Measurements from ENCODE around the gene TMEM94.

The TMEM94 gene

GRCh38 chr17:75498039-75498725 is 41.7 kb downstream of the TMEM94 start:
- no peak for DNase-seq (ENCODE audit: low spot score)

DNA sequence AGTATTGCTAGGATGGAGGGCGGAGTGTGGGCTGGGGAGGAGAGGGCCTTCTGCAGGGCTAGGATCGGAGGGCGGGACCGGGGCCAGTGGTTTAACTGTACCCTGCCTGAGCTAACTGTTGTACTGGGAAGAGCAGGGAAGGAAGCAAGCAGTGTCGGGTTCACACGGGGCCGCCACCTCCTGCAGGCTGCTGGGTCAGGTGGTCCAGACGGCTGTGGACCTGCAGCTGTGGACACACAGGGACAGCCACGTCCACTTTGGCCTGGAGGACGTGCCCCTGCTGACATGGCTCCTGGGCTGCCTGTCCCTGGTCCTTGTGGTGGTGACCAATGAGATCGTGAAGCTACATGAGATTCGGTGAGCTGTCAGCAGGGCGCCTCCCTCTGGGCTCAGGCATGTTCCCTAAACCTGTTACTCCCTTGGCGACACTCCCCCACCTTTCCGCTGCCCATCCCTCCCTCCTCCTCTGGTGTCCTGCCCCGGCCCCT is 42.3 kb downstream of the TMEM94 start:
- no peak for DNase-seq (ENCODE audit: low spot score)

DNA sequence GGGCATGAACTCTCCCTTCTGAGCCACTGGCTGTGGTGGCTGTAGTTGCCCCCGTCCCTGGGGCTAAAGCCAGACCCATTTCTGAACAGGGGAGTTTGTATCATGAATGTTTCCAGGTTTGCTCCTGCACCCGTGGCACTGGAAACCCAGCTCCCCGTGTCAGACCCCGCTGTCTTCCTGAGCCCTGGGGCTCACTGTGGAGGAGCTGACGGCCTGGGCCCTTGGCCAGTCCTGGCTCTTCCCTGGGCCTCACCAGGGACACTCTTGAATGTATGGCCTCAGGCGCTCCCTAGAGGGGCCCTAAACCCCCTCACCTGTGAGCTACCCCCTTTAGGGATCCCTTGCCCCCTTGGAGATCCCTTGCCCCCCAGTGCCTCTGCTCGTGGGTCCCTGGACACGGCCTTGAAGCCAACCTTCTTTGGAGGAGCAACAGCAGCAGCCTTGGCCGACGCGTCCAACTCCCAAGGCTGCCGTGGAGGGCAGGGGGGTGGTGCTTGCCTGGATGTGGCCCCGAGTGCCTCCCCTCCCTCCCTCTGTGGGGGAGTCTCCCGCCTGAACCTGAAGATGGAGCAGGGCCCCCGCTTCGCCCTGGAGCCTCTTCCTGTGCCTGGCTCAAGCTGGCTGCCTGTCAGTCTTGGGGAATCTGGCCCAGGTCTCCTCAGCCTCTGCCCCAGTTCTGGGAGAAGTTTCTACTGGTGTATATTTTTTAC is 43.0 kb downstream of the TMEM94 start:
- DNase-seq (ENCODE audit: low spot score), result no peak

- DNase-seq (ENCODE audit: low spot score), result no peak
Observed at GRCh38 chr17:75500419-75501216, 44.2 kb downstream of the TMEM94 start.

- DNase-seq (ENCODE audit: low spot score), result no peak
Observed at GRCh38 chr17:75501378-75502071, 45.1 kb downstream of the TMEM94 start.

- DNase-seq (ENCODE audit: low spot score), result no peak
Observed at GRCh38 chr17:75502072-75502720, 45.8 kb downstream of the TMEM94 start.

DNA sequence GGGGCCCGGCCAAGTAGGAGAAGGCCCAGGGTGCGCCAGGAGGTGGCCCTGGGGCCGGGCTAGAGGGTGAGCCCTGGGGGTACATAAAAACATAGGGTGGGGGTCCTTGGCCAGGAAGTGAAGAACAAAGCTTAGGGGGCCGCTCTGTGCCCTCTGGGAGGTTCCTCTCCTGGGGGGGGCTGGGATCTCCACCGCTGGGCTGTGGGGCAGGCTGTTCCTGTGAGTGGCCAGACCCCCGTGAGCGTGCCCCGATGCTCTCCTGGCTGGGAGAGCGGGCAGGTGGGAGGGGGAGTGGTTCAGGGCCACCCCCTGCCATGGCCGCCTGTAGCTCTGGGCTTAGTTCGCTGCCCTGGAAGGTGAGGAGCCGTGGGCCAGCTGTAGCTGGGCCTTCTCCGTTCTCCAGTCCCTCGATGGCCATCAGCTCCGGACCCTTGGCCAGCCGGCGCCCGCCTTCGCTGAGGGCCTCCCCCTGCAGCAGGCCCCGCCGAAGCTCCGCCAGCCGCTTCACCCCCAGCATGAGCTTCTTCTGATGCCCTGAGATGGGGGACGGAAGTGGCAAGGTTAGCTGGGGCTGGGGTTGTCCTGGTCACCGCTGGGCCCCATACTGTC is 46.4 kb downstream of the TMEM94 start:
- no peak for DNase-seq (ENCODE audit: low spot score)

GRCh38 chr17:75503337-75503950 is 47.0 kb downstream of the TMEM94 start:
- DNase-seq (ENCODE audit: low spot score), result no peak

DNA sequence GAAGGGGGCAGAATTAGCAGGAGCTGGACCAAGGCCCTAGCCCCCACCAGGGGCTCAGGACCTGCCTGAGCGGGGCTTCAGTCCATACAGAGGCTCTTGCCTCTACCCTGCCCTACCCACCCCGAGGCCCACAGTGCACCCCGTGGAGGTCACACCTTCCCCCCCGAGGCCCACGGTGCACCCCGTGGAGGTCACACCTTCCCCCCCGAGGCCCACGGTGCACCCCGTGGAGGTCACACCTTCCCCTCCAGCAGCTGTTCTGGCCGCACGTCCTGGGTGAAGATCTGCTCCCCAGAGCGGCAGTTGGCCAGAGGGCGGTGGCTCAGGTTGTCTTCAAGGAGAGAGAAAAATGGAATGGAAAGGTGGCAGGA is 47.5 kb downstream of the TMEM94 start:
- DNase-seq (ENCODE audit: low spot score), result peak; percentile 3

GRCh38 chr17:75504347-75505151 is 48.1 kb downstream of the TMEM94 start:
- DNase-seq (ENCODE audit: low spot score), result peak; percentile 44

GRCh38 chr17:75505152-75505409 is 48.6 kb downstream of the TMEM94 start:
- DNase-seq (ENCODE audit: low spot score), result no peak

- no peak for DNase-seq (ENCODE audit: low spot score)
Observed at GRCh38 chr17:75505640-75506039, 49.2 kb downstream of the TMEM94 start.

DNA sequence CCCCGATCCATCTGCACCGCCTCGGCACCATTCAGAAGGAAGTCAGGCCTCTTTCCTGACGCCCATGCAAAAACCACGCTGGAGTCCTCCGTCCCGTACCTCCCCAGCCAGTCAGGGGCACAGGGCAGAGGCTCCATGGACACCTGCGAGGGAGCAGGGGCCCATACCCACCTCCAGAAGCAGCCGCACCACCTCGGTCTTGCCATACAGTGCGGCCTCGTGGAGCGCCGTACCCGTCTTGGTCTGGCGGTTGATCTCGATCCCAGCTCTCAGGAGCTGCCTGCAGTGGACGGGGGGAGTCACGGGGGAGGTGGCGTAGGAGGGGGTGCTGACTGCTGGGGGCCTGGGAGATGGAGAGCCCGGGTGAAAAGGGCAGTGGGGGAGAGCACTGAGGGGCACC is 49.7 kb downstream of the TMEM94 start:
- no peak for DNase-seq (ENCODE audit: low spot score)

DNA sequence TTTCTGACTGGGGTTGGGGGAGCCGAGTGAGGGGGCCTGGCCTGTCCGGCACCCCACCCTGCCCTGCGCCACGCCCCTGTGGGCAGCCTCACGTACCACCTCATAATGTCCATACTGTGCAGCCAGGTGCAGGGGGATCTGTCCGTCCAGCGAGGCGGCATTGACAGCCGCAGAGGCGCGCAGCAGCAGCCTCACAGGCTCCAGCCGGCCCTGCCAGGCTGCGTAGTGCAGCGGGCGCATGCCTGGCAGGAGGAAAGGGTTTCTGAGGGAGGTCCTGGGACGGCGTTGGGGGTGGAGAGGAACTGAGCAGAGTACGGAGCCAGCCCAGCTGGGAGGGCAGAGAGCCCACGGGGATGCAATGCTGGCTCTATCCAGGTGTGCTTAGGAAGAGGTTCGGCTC is 50.5 kb downstream of the TMEM94 start:
- no peak for DNase-seq (ENCODE audit: low spot score)

DNA sequence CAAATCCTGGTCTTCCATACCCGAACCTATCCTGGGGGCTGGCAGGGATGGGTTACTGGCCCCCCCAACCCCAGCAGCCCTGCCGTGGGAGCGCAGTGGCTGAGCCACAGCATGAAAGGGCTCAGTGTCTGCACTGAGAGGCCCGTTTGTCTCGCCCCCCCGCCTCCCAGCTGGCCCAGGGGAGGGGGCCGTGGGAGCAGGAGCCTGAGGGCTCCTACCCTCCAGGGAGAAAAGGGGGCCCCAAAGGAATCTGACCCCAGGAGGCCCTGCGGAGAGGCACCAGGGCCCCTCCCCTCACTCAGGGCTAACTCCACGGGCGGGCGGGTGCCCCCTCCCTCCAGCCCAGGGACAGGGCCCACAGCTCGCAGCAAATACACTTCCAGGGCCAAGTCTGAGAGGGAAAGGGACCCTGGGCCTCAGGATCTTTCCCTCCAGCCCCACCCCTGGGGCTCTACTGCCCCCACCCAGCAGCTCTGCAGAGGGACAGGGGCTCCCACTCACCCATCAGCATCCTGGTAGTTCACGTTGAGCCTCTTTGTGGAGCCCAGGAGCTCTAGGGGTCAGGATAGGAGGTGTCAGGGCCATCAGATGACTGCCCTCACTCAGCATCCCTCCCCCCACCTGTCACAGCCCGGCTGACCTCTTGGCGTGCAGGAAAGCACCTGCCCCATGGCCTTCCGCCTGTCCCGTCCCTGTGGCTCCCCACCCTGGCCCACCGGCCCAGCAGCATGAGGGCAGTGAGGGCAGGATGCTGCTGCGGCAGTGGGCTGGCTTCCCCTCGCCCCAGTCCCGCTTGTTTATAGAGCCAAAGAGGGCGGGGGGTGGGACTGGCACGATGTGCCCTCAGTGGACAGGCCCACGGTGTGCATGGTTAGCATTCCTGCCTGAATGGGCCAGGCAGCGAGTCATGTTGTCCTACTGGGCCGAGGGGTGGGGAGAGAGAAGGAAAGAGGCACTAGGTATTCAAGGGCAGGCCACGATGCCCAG is 51.6 kb downstream of the TMEM94 start:
- no peak for DNase-seq (ENCODE audit: low spot score)

GRCh38 chr17:75508931-75509361 is 52.5 kb downstream of the TMEM94 start:
- no peak for DNase-seq (ENCODE audit: low spot score)

DNA sequence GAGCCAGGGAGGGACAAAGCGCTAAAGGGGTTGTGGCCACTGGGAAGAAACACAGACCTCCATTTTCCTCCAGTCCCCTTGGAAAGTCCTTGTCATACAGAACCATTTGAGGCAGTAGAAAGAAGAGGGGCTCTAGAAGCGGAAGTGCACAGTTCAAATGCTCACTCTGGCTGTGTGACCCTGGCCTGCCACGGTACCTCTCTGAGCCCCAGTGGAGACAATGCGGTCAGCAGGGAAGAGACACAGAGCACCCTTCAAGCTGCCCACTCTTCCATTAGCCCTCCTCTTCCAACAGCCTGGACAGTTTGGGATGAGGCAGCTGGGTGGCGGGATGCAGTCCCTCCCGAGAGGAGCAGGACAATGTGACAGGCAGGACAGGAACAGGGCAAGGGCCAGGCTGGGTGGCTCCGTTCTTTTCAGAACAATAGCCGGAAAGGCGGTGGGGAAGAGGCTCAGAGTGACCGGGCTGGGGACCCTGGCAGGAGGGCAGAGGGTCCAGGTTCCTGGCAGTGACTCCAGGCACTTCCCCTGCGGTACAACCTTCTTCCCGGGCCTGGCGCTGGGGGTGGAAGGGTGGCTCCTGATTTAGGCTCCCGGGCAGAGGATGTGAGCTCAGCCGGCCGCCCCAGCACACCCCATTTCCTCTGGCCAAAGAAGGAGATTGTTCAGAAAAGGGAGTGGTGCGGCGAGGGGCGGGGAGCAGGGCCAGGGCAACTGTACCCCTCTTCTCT is 53.3 kb downstream of the TMEM94 start:
- DNase-seq (ENCODE audit: low spot score), result no peak

DNA sequence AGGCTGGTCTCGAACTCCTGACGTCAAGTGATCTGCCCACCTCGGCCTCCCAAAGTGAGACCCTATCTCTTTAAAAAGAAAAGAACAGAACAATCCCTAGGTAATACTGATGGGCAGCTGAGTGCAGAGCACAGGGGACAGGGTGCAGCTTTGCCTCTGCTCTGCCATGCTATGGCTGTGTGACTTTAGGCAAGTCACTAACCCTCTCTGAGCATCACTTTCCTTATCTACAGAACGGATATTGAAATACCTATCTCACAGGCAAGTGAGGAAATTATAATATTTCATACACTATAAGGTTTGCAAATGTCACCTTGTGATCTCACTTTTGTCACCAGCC is 54.8 kb downstream of the TMEM94 start:
- no peak for DNase-seq (ENCODE audit: low spot score)
